PFSK-1 (cell line): ENCODE data around the gene TNRC6C.

Source experiments
- FOXP2 ChIP-seq: optimal IDR thresholded peaks from 2 replicates; pipeline ENCODE3; 2011; ENCODE audit warnings: borderline replicate concordance, control low read depth, inconsistent platforms; ENCODE audit not compliant: insufficient read depth; ENCODE audit errors: extremely low read length, extremely low read depth
- POLR2AphosphoS5 ChIP-seq: IDR thresholded peaks from 2 replicates; pipeline ENCODE4 v1.6.1; 2012; ENCODE audit warnings: low read depth, mild to moderate bottlenecking, control low read depth, low read length, moderate library complexity
- SIN3A ChIP-seq: IDR thresholded peaks from 2 replicates; pipeline ENCODE4 v1.6.1; 2012; ENCODE audit warnings: mild to moderate bottlenecking, low read length, moderate library complexity, borderline replicate concordance; ENCODE audit not compliant: insufficient read depth
- TAF1 ChIP-seq: IDR thresholded peaks from 2 replicates; pipeline ENCODE4 v1.6.1; 2012; ENCODE audit warnings: low read length, control low read depth, borderline replicate concordance; ENCODE audit not compliant: insufficient read depth
- TF ChIP-seq, protein P1 (sequence below), 2 experiments: IDR thresholded peaks; 2 replicates each; pipeline versions ENCODE4 v1.6.1 to v1.8.0; 2011 to 2012; ENCODE audit warnings: low read depth in 2 of 2, low read length in 2 of 2, control low read depth in 1 of 2, inconsistent platforms in 1 of 2, mild to moderate bottlenecking in 1 of 2, moderate library complexity in 1 of 2; ENCODE audit not compliant: insufficient read depth in 1 of 2

The TNRC6C gene

DNA sequence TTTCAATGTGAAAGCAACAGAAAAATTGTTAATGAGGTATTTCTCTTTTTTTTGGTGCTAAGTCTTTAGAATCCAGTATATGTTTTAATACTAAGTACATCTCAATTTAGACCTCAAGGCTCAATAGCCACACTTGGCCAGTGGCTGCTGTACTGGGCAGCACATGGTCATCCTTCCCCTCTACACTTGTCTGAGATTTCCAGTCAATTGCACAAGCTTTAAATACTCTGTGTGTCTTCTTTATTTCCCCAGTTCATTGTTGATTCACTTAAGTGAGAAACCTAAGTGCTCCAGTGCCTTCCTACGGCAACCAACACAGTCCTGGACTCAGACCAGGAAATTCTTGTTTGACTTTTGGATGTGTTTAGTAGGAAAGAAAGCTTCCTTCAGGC is 62.2 kb downstream of the TNRC6C start:
- no peak for TF ChIP-seq SIN3A
- no peak for TF ChIP-seq FOXP2
- TF ChIP-seq TAF1, result no peak
- TF ChIP-seq POLR2AphosphoS5, result no peak
- TF ChIP-seq, protein P1, sequence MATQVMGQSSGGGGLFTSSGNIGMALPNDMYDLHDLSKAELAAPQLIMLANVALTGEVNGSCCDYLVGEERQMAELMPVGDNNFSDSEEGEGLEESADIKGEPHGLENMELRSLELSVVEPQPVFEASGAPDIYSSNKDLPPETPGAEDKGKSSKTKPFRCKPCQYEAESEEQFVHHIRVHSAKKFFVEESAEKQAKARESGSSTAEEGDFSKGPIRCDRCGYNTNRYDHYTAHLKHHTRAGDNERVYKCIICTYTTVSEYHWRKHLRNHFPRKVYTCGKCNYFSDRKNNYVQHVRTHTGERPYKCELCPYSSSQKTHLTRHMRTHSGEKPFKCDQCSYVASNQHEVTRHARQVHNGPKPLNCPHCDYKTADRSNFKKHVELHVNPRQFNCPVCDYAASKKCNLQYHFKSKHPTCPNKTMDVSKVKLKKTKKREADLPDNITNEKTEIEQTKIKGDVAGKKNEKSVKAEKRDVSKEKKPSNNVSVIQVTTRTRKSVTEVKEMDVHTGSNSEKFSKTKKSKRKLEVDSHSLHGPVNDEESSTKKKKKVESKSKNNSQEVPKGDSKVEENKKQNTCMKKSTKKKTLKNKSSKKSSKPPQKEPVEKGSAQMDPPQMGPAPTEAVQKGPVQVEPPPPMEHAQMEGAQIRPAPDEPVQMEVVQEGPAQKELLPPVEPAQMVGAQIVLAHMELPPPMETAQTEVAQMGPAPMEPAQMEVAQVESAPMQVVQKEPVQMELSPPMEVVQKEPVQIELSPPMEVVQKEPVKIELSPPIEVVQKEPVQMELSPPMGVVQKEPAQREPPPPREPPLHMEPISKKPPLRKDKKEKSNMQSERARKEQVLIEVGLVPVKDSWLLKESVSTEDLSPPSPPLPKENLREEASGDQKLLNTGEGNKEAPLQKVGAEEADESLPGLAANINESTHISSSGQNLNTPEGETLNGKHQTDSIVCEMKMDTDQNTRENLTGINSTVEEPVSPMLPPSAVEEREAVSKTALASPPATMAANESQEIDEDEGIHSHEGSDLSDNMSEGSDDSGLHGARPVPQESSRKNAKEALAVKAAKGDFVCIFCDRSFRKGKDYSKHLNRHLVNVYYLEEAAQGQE (IDR thresholded peaks at IDR 0.05; ENCODE audit: insufficient read depth in 1 of 2, low read depth in 2 of 2, low read length in 2 of 2), result no peak

GRCh38 chr17:78022425-78022824 is 63.9 kb downstream of the TNRC6C start:
- TF ChIP-seq FOXP2 (no peak), TAF1 (no peak), POLR2AphosphoS5 (no peak), SIN3A (no peak)
- TF ChIP-seq, protein P1 (IDR thresholded peaks at IDR 0.05; ENCODE audit: insufficient read depth in 1 of 2, low read depth in 2 of 2, low read length in 2 of 2), result no peak

GRCh38 chr17:78023042-78023441 is 64.5 kb downstream of the TNRC6C start:
- TF ChIP-seq SIN3A, result no peak
- no peak for TF ChIP-seq FOXP2
- TF ChIP-seq TAF1, result no peak
- TF ChIP-seq, protein P1 (IDR thresholded peaks at IDR 0.05; ENCODE audit: insufficient read depth in 1 of 2, low read depth in 2 of 2, low read length in 2 of 2), result no peak

DNA sequence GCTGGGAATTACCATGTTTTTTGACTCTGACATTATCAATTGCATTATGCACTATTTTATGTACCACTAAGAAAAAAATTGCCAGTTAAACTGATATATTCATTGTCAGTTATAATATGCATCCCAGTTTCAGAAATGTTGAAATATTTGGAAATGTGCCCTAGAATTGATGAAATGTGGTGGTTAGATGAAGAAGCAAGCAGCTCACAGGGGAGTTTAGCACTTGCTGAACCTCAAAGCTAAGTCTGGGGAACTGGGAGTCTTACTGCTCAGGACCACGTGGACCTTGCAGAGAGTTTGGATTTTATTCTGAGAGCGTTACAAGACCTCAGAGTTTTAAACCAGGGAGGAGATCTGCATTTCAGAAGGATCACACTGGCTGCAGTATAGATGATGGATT is 67.9 kb downstream of the TNRC6C start:
- no peak for TF ChIP-seq POLR2AphosphoS5
- TF ChIP-seq SIN3A, result no peak
- TF ChIP-seq, protein P1 (IDR thresholded peaks at IDR 0.05; ENCODE audit: insufficient read depth in 1 of 2, low read depth in 2 of 2, low read length in 2 of 2), result no peak
- no peak for TF ChIP-seq TAF1
- TF ChIP-seq FOXP2, result no peak

- TF ChIP-seq SIN3A (no peak), FOXP2 (no peak), TAF1 (no peak), POLR2AphosphoS5 (no peak)
- TF ChIP-seq, protein P1 (IDR thresholded peaks at IDR 0.05; ENCODE audit: insufficient read depth in 1 of 2, low read depth in 2 of 2, low read length in 2 of 2), result no peak
Observed at GRCh38 chr17:78027121-78027520, 68.6 kb downstream of the TNRC6C start.
